ES-I3 (cell line): ENCODE measurements around the gene MARF1.

Source experiments
- H3K36me3 ChIP-seq: 2 replicates; pipeline ENCODE4 v1.6.1; 2013; ENCODE audit warnings: mild to moderate bottlenecking, low read length, control low read depth, moderate library complexity; ENCODE audit not compliant: insufficient read depth
- H3K4me1 ChIP-seq: 2 replicates; pipeline ENCODE4 v1.6.1; 2013; ENCODE audit warnings: mild to moderate bottlenecking, control low read depth, low read length; ENCODE audit not compliant: insufficient read depth
- H3K9ac ChIP-seq: 2 replicates; pipeline ENCODE4 v1.6.1; 2013; ENCODE audit warnings: low read depth, mild to moderate bottlenecking, low read length, moderate library complexity
- H3K9me3 ChIP-seq: 2 replicates; pipeline ENCODE4 v1.6.1; 2013; ENCODE audit warnings: mild to moderate bottlenecking, low read length, moderate library complexity; ENCODE audit not compliant: control insufficient read depth, insufficient read depth

The MARF1 gene

DNA sequence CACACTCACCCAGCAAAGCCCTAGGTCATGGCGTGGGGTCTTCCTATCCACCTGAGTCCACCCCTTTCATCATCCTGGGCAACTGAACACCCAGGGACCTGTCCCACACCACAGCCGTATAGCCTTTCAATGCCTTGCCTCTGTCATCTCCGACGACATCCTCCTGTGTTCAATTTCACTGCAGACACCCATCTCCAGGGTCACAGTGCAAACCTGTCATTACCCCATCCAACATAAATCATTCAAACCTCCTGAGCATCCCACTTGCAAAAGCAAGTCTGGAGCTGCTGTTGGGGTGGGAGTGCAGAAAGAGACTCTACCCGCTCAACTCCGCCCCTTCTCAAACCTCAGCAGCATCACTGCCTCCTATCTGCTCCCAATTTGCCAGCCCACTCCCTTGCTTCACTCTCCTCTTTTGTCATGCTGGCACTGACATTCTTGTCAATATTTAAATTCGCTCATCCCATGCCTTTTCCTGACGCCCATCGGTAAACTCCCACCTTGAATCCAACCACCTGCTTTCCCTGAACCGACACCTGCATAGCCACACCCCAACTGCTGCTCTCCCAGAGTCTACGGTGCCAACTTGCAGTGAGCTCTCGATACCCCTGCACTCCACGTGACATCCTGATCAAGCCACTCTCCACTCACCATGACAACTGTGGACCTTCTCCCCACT, 37.0 kb downstream of the MARF1 start:
- H3K4me1 ChIP-seq = peaks cover 7% of the 10 kb centered on the region; the same call in 1 of the 2 replicates
- H3K36me3 ChIP-seq = peaks cover 17% of the 10 kb centered on the region
- H3K9me3 ChIP-seq = no peaks in the 10 kb centered on the region
- no peak overlapping the region for H3K9ac ChIP-seq

DNA sequence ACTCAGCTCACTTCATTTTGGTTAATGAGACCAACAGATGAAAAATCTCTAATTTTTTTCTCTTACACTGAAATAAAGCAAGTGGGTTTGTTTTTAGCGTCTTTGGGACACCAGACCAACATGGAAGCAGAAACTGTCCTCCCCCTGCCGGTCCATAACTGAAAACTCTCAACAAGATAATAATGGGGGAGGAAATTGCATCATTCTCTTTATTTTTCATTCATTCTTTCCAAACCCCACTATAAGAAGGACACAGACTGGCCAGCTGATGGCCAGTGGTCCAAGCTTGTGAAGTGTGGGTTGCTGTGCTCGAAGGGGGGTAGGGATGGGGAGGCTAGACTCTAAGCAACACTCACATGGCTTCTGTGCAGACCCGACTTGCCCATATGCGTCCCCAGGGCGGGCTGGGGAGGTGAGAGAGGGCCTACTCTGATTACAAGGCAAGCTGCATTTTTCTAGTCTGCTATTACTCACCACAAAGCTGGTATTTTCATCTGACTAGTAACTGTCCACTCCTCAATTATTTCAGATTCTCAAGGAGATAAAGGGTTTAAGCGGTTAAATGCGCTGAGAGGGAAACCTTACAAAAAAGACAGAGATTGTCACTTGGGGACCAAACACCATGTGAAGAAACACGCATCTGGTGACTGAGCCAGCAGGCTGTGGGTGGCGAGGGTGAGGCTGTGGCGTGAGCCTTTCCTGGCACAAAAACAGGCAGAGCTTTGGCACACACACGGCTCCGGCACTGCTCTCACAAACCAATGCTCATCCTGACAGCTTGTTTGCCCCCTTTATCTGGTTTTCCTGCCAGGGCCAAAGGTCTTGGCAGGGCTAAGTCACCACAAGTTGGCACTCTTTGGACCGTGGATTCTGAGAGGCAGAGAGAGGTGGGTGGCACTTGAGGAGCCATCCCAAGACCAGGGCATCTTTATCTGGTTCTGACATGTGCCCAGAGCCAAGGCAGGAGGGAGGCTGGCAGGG, 38.2 kb downstream of the MARF1 start:
- H3K9me3 ChIP-seq = no peaks in the 10 kb centered on the region
- no peak overlapping the region; the same call in 1 of the 2 replicates for H3K9ac ChIP-seq
- H3K36me3 ChIP-seq = peaks cover 15% of the 10 kb centered on the region; the same call in 1 of the 2 replicates
- H3K4me1 ChIP-seq = peaks cover 7% of the 10 kb centered on the region; the same call in 1 of the 2 replicates

DNA sequence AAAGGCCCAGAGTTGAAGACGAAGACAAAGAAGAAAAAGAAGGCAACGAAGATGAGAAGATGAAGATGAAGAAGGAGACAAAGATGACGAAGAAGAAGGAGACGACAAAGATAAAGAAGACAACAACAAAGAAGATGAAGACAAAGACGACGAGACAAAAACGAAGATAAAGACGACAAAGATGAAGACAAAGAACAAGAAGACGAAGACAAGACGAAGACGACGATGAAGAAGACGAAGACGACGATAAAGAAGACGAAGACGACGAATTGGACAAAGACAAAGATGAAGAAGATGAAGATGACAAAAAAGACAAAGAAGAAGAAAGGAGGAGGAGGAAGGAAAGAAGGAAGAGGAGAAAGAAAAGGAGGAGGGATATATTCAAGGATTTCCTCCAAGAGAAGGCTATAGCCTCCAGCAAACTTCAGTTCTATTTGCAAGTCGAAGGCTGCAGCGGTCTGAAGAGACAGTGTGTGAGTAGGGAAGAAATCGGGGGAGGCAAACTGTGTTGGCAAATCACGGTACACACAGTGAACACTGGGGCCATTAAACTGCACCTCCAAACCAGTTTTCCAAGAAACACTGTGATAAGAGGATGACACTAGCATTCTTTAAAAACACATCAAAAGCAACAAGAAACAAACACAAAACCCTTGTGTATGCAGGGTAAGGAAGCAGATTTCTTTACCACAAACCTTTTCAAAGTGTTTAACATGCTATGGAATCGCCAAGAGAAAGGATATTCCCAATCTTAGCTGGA, 40.5 kb downstream of the MARF1 start:
- Histone ChIP-seq H3K4me1 (no peaks in the 10 kb centered on the region; the same call in 1 of the 2 replicates), H3K9ac (no peak overlapping the region), H3K36me3 (peaks cover 11% of the 10 kb centered on the region; the same call in 1 of the 2 replicates), H3K9me3 (no peaks in the 10 kb centered on the region)

DNA sequence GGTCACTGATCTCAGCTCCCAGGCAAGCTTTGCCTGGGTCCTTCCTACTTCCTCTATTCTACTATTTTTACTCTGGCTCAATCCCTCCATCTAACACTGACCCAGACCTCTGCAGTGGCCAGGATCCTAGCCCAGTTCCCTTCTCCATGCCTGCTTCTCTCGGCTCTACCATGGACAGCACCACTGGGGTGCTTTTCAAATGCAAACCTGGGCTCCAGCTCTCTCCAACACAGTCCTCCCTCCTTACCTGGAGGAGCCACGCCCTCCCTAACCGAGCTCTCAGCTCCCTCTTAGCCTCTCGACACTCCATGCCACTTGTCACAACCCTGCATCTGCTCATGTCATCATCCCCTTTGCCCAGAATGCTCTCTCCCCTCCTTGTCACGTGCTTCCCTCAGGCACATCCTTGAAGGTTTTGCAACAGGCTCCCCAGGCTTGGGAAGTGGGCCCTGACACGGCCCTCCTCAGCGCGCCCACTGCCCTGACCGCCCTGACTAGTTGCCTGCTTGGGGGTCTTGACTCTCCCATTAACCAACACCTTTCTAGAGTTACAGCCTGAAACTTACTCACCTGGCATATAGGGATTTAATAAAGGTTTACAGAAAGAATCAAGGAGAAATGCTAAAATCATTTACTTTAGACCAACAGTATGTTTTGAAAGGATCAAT, 41.6 kb downstream of the MARF1 start:
- H3K9ac ChIP-seq = no peak overlapping the region
- peaks cover 11% of the 10 kb centered on the region; the same call in 1 of the 2 replicates for H3K36me3 ChIP-seq
- no peaks in the 10 kb centered on the region; the same call in 1 of the 2 replicates for H3K4me1 ChIP-seq
- H3K9me3 ChIP-seq = no peaks in the 10 kb centered on the region

DNA sequence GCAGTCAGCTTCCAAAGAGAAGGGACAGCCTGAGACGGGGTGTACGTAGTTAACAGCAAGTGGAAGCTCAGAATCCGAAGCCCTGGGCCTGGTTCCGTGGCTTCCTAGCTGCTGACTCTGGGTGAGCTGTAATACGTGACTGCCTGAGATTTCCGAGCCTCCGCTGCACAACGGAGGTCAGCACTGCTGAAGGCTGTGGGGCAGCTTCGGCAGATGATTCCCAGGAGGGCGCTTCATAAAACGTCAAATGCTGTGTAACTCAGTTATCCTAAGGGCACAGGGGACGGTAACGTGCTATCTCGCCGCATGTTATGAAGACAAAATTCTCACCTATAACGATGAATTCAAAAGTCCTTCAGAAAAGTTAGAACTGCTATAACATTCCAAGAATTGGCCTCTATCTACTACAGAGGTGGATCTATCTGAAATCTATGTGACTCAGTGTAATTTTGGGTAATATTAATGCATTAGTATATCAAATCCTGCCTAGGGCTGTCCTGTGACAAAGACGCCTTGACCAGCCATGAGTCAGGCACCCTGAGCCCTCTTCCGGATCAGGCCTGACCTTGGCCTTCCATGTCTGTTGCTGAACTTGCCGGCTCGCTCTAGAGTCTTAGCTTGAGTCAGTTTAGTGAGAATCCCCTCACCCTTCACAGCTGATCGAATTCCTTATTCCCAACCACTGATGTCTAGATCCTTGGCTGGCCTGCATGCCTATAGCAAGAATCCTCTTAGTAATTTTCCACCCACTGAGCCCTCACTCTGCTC, 43.5 kb downstream of the MARF1 start:
- Histone ChIP-seq H3K36me3 (peaks cover 25% of the 10 kb centered on the region; the same call in 1 of the 2 replicates), H3K4me1 (peaks cover 7% of the 10 kb centered on the region; the same call in 1 of the 2 replicates), H3K9ac (no peak overlapping the region), H3K9me3 (no peaks in the 10 kb centered on the region)

DNA sequence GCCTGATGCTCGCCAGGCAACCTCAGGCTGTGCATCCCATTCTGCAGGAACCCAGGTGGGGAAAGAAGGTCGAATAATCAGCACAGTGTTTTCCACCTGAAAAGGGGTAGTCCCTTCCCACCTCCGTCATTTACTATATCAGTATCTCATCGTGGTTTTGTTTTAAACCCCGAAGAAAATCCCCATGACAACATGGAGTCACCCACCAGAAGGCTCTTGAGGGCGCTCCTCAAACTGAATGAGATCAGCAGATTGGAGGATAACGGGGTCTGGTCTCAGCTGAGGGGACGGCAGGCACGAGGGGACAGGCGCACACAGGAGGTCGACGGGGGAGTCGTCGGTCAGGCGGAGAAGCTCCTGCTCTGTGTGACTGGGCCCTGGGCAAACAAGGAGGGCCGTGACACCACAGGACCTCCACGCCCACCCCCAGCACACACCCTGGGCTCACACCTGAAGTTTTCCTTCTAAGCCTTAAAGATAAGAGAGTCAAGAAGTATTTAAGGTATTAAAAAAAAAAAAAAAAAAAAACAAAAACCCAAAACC, 44.2 kb downstream of the MARF1 start:
- H3K4me1 ChIP-seq = peaks cover 7% of the 10 kb centered on the region; the same call in 1 of the 2 replicates
- no peak overlapping the region for H3K9ac ChIP-seq
- no peaks in the 10 kb centered on the region for H3K9me3 ChIP-seq
- H3K36me3 ChIP-seq = peaks cover 26% of the 10 kb centered on the region; the same call in 1 of the 2 replicates

DNA sequence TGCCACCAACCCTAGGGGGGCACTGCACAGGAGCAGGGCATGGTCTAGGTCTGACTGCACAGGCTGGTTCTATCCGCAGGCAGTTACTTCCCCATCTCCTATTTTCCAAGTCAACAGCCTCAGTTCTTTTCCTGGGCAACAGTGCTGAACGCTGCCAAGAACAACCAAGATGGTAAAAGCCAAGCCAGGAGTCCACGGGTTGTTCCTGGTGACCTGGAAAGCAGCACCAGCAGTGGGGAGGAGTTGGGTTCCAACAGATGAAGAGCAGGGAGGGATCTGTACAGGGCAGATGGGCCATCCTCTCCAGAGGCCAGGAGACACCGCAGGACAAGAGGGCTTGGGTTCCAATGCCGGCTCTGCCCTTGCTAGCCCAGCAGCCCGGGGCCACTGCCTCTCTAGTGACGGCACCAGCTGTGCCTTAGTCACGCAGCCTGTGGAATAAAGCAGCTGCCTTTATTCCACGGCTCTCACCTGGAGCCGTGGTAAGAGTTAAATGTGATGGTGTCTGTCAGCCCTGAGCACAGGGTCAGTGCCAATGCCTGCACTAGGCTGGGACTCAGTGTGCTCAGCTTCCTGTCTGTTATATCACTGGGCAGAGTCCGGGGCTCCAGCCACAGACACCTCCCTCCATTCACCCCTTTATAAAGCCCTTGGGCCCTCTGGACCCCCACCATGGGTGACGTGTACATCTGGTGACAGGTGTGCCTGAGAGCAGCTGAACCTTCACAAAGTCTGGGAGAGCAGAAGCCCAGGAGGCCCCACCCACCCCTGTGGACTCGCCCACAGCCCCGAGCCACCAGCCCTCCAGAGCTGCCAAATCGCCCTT, 44.9 kb downstream of the MARF1 start:
- peaks cover 13% of the 10 kb centered on the region; the same call in 1 of the 2 replicates for H3K4me1 ChIP-seq
- H3K9me3 ChIP-seq = no peaks in the 10 kb centered on the region
- H3K9ac ChIP-seq = no peak overlapping the region
- peaks cover 26% of the 10 kb centered on the region; the same call in 1 of the 2 replicates for H3K36me3 ChIP-seq

DNA sequence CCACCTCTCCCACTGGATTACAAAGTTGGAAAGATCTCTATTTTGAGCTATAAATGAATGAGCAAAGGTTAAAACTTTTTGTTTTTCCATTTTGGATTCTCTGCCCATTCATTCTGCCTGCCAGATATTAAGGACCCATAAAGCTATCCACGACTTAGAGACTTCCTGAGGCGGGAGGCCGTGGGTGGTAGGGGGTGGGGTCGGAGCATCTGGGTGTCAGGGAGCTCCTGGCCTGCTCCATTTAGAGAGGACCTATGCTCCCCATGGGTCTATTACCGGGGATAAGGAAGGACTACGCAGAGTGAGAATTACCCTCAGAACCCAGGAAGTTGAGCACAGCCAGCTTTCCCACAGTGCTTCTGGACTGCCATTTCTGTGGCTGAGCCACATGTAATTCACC, 45.8 kb downstream of the MARF1 start:
- no peak overlapping the region for H3K9ac ChIP-seq
- peaks cover 14% of the 10 kb centered on the region; the same call in 1 of the 2 replicates for H3K4me1 ChIP-seq
- peaks cover 26% of the 10 kb centered on the region; the same call in 1 of the 2 replicates for H3K36me3 ChIP-seq
- no peaks in the 10 kb centered on the region for H3K9me3 ChIP-seq

DNA sequence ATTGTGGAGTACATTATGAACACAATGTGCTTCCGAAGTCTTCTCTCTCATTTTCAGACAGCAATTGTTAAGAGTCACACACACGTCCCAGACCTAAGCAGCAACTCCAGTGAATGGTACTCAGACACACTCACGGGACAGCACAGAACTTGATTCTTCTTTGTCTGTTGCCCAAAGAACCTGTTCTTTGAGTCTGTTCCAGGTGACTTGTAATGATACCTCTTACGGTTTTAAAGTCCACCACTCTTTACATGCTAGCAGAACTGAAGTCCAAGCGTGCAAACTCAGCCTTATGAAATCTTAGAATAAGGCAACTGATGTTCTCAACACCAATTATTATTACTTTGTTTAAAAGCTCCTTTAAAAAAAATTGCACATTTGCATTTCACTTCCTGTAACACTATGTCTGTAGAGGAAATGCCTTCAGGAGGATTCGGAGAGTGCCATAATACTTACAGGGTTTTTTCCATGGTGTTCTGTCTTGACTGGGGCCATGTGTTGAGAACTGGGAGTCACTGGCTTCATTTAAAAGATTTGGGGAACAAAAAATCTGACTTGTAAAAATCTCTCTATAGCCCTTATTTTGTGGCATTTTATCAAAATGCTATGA, 48.1 kb downstream of the MARF1 start:
- Histone ChIP-seq H3K36me3 (peaks cover 17% of the 10 kb centered on the region; the same call in 1 of the 2 replicates), H3K4me1 (peaks cover 14% of the 10 kb centered on the region; the same call in 1 of the 2 replicates)

DNA sequence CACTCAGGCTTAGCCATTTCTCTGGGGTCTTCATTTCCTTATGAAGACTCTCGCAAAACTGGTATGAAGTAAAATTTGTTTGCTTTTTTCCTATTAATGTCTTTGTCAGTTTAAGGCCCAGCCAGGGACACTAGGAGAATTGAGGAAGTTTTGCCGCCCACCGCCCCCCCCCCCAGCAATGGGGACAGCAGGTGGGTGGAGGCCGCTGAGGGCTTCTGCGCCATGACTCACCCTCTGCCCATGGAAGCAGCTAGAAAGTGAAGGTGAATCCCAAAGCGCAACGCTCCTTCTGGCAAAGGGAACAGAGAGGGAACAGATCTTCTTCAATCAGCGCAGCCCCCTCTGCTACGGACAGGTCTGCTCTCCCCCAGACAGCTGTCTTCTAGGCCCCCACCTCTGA, 49.7 kb downstream of the MARF1 start:
- Histone ChIP-seq H3K9me3 (no peaks in the 10 kb centered on the region), H3K9ac (no peak overlapping the region), H3K4me1 (peaks cover 14% of the 10 kb centered on the region; the same call in 1 of the 2 replicates), H3K36me3 (peaks cover 15% of the 10 kb centered on the region; the same call in 1 of the 2 replicates)

More for the DNA sequence above, 48.1 kb downstream of the MARF1 start:
- Histone ChIP-seq H3K9me3 (no peaks in the 10 kb centered on the region), H3K9ac (no peak overlapping the region)

DNA sequence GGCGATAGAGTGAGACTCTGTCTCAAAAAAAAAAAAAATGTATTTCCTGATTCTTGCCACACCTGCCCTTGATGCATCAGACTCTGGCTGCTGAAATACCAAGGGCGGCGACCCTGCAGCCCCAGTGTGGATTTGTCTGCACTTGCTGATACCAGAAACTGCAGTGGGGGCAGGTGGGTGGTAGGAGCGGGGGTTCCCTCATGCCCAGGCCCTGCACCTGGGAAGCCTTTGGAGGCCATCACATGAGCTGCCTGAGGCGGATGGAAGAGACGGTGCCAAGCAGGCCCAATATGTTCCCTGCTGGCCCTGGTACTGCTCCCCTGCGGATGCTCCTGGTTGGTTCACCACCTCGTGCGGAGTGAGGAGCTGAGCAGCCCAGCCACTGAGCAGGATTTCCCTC, 50.6 kb downstream of the MARF1 start:
- peaks cover 15% of the 10 kb centered on the region; the same call in 1 of the 2 replicates for H3K36me3 ChIP-seq
- H3K9ac ChIP-seq = no peak overlapping the region
- peaks cover 3% of the 10 kb centered on the region; the same call in 1 of the 2 replicates for H3K9me3 ChIP-seq
- peaks cover 14% of the 10 kb centered on the region; the same call in 1 of the 2 replicates for H3K4me1 ChIP-seq
